ENCODE results near the gene DNM3.

DNM3 gene

DNA sequence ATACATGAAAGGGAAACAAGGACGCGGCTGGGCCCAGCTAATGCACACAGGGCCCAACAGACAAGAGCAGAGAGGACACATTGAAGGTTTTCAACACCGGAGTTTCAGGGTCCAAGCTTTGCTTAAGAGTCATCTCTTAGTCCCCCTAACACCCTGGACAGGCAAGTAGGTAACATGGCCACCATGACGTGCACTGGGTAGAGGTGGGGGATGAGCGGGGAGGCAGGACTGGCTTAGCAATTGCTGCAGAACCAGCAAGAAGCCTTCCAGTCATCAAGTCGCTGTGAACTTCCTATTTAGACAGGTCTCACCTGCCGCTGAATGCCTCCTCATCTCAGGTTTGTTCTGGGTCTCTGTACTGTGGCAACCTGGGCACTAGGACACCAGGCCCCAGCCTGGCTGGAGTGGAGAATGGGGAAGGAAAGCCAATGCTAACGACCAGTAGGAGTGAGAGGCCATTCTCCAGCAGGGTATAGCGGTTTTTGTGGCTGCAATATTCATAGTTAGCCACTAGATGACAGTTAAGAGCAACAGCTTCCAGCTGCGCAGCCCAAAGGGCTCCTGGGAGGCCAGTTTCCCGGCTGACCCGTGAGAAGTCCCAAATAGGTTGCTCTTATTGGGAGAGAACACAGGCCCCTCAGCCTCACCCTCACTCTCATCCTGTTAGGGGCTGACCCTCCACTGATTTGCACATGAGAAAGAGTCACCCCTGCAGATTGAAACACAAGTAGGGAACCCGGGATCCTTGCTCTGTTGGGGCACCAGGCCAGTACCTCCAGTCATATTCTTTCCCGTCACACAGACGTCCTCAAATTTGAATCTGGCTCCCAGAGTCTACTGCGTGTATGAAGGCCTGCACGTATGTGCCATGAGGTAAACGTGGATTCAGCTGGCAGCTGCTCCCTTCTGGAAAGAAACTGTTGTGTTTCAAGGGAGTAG is 608.6 kb downstream of the DNM3 start:
- Histone ChIP-seq H4K20me1 (ENCODE audit: insufficient read depth, low read length) (no peaks in the 10 kb centered on the region), H3K27ac (ENCODE audit: low read length) (no peak overlapping the region), H3K9me2 (replicated peaks; ENCODE audit: insufficient read depth, low read length) (no peaks in the 10 kb centered on the region), H2AFZ (ENCODE audit: low read length) (peak overlapping the region; percentile 81), H3K9ac (ENCODE audit: low read length) (no peak overlapping the region), H3K79me2 (ENCODE audit: low read length) (no peaks in the 10 kb centered on the region), H3K4me2 (ENCODE audit: low read depth, low read length) (peak overlapping the region; percentile 55), H3K27me3 (replicated peaks; ENCODE audit: insufficient read depth, low read length) (no peaks in the 10 kb centered on the region), H3F3A (ENCODE audit: insufficient read depth, low read length) (no peaks in the 10 kb centered on the region), H3K9me3 (replicated peaks; ENCODE audit: insufficient read depth, low read length) (no peaks in the 10 kb centered on the region), H3K4me1 (ENCODE audit: low read length) (no peaks in the 10 kb centered on the region), H3K4me3 (ENCODE audit: low read length) (peak overlapping the region; percentile 15), H3K36me3 (replicated peaks; ENCODE audit: insufficient read depth, low read length) (no peaks in the 10 kb centered on the region)
- DNase-seq, result peak; percentile 77
- no peak for TF ChIP-seq EZH2phosphoT487 (IDR thresholded peaks at IDR 0.05; ENCODE audit: low read length)
- TF ChIP-seq EZH2 (optimal IDR thresholded peaks at IDR 0.05; ENCODE audit: low read depth, low read length), result no peak
- TF ChIP-seq, protein P1, sequence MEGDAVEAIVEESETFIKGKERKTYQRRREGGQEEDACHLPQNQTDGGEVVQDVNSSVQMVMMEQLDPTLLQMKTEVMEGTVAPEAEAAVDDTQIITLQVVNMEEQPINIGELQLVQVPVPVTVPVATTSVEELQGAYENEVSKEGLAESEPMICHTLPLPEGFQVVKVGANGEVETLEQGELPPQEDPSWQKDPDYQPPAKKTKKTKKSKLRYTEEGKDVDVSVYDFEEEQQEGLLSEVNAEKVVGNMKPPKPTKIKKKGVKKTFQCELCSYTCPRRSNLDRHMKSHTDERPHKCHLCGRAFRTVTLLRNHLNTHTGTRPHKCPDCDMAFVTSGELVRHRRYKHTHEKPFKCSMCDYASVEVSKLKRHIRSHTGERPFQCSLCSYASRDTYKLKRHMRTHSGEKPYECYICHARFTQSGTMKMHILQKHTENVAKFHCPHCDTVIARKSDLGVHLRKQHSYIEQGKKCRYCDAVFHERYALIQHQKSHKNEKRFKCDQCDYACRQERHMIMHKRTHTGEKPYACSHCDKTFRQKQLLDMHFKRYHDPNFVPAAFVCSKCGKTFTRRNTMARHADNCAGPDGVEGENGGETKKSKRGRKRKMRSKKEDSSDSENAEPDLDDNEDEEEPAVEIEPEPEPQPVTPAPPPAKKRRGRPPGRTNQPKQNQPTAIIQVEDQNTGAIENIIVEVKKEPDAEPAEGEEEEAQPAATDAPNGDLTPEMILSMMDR (IDR thresholded peaks at IDR 0.05; ENCODE audit: low read length), result peak; percentile 96

DNA sequence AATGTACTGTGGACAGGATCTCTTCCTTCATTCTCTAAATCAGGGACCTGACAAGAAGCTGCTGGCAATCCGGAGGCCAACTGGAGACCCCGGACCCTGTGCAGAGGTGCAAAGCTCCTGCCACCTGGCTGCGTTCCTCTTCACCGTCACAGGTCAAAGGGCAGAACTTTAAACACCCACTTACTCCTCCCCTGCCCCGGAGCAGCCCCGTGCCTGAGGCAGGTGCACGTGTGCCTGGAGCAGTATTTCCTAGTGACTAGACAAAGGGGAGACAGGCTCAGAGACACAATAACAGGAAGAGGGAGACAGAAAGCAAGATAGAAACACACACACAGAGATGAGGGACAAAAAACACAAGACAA is 609.2 kb downstream of the DNM3 start:
- H4K20me1 ChIP-seq (ENCODE audit: insufficient read depth, low read length), result no peaks in the 10 kb centered on the region
- DNase-seq, result no peak
- H3K4me1 ChIP-seq (ENCODE audit: low read length), result no peaks in the 10 kb centered on the region
- H3K9me2 ChIP-seq (replicated peaks; ENCODE audit: insufficient read depth, low read length), result no peaks in the 10 kb centered on the region
- no peaks in the 10 kb centered on the region for H3K36me3 ChIP-seq (replicated peaks; ENCODE audit: insufficient read depth, low read length)
- no peaks in the 10 kb centered on the region for H3F3A ChIP-seq (ENCODE audit: insufficient read depth, low read length)
- peak overlapping the region; percentile 55 for H3K4me2 ChIP-seq (ENCODE audit: low read depth, low read length)
- H3K79me2 ChIP-seq (ENCODE audit: low read length), result no peaks in the 10 kb centered on the region
- no peaks in the 10 kb centered on the region for H3K27me3 ChIP-seq (replicated peaks; ENCODE audit: insufficient read depth, low read length)
- peak overlapping the region; percentile 81 for H2AFZ ChIP-seq (ENCODE audit: low read length)
- no peaks in the 10 kb centered on the region for H3K9me3 ChIP-seq (replicated peaks; ENCODE audit: insufficient read depth, low read length)
- H3K9ac ChIP-seq (ENCODE audit: low read length), result no peak overlapping the region
- TF ChIP-seq EZH2phosphoT487 (IDR thresholded peaks at IDR 0.05; ENCODE audit: low read length) (no peak), EZH2 (optimal IDR thresholded peaks at IDR 0.05; ENCODE audit: low read depth, low read length) (no peak)
- TF ChIP-seq, protein P1 (IDR thresholded peaks at IDR 0.05; ENCODE audit: low read length), result no peak
- H3K4me3 ChIP-seq (ENCODE audit: low read length), result no peak overlapping the region; the same call in 1 of the 2 replicates
- H3K27ac ChIP-seq (ENCODE audit: low read length), result no peak overlapping the region

DNA sequence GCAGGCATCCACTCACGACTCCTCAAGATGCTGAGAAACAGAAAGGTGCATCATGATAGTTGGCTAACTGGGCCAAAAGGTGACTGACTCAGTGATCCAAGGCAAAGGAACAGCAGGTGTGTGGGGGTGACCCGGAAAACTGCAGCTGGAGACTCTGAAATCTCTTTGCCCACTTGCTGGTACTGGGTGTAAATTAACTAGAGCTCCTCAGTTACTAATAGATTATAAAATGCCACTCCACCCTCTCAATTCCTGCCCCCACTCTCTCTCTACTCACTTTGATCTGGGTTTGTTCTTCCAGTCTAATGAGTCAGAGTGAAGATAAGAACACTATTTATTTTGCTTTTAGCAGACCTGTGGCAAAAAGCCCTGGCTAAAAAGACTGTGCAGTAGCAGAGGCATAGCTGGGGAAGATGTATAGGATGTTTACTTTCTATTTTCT is 609.7 kb downstream of the DNM3 start:
- Histone ChIP-seq H3F3A (ENCODE audit: insufficient read depth, low read length) (no peaks in the 10 kb centered on the region), H3K36me3 (replicated peaks; ENCODE audit: insufficient read depth, low read length) (no peaks in the 10 kb centered on the region), H3K9me3 (replicated peaks; ENCODE audit: insufficient read depth, low read length) (no peaks in the 10 kb centered on the region), H3K4me2 (ENCODE audit: low read depth, low read length) (no peak overlapping the region), H4K20me1 (ENCODE audit: insufficient read depth, low read length) (no peaks in the 10 kb centered on the region), H3K4me3 (ENCODE audit: low read length) (no peak overlapping the region), H3K4me1 (ENCODE audit: low read length) (no peaks in the 10 kb centered on the region), H3K9ac (ENCODE audit: low read length) (no peak overlapping the region), H3K27ac (ENCODE audit: low read length) (no peak overlapping the region), H3K79me2 (ENCODE audit: low read length) (no peaks in the 10 kb centered on the region), H3K9me2 (replicated peaks; ENCODE audit: insufficient read depth, low read length) (no peaks in the 10 kb centered on the region), H3K27me3 (replicated peaks; ENCODE audit: insufficient read depth, low read length) (no peaks in the 10 kb centered on the region), H2AFZ (ENCODE audit: low read length) (peak overlapping the region; percentile 81)
- DNase-seq, result no peak
- TF ChIP-seq EZH2phosphoT487 (IDR thresholded peaks at IDR 0.05; ENCODE audit: low read length), result no peak
- TF ChIP-seq, protein P1 (IDR thresholded peaks at IDR 0.05; ENCODE audit: low read length), result no peak
- TF ChIP-seq EZH2 (optimal IDR thresholded peaks at IDR 0.05; ENCODE audit: low read depth, low read length), result no peak
